Measurements from ENCODE around the gene LOXL3. TPM values are rescaled to one million over a fixed set of nuclear protein-coding genes. Genes with fewer than 3 reads are reported as not detected.

LOXL3 gene
- polyA plus RNA-seq, 1 donor (not counting 4 experiments of a cell fraction or from before 2014, with no cell fraction given): 0.21 TPM

- peaks cover 7% of the 10 kb centered on the region for H3K27me3 ChIP-seq (ENCODE audit: control insufficient read depth, extremely low read depth, insufficient read depth, low read length)
- dilution Hi-C loops (cut with MboI; ENCODE audit: extremely low pct_ligation_motif_present, low sequenced_read_pairs): no loop called here
- DNase-seq (ENCODE audit: low read depth, low spot score) (no peak), FAIRE-seq (peak; percentile 67)
- H3K27ac ChIP-seq (ENCODE audit: control insufficient read depth, insufficient read depth, low read length): no peak overlapping the region
- H3K9me3 ChIP-seq (ENCODE audit: control insufficient read depth, low read depth, low read length): no peaks in the 10 kb centered on the region
- H3K36me3 ChIP-seq (ENCODE audit: control insufficient read depth in 2 of 2, extremely low read depth in 1 of 2, insufficient read depth in 2 of 2, low read length in 2 of 2): no peaks in the 10 kb centered on the region
- H3K4me1 ChIP-seq (ENCODE audit: control insufficient read depth, extremely low read depth, insufficient read depth, low read length): peaks cover 4% of the 10 kb centered on the region
- H3K79me2 ChIP-seq (ENCODE audit: control insufficient read depth, insufficient read depth, low read length): no peaks in the 10 kb centered on the region
- peak; percentile 61 to 79 (median 68) for TF ChIP-seq CTCF (optimal IDR thresholded peaks at IDR 0.05 in 1 of 3, IDR thresholded peaks at IDR 0.05 in 1 of 3, conservative IDR thresholded peaks at IDR 0.05 in 1 of 3; ENCODE audit: extremely low read depth in 1 of 3, insufficient read depth in 2 of 3, low read length in 3 of 3)
- no peak for TF ChIP-seq EZH2 (IDR thresholded peaks at IDR 0.05; ENCODE audit: low read length)
- no peaks in the 10 kb centered on the region for H4K20me1 ChIP-seq (ENCODE audit: control insufficient read depth, extremely low read depth, insufficient read depth, low read length)
- H3K4me3 ChIP-seq (ENCODE audit: control insufficient read depth in 2 of 3, extremely low read depth in 1 of 3, insufficient read depth in 2 of 3, low read depth in 1 of 3, low read length in 3 of 3): no peak overlapping the region
- no peaks in the 10 kb centered on the region for H3K9me1 ChIP-seq (ENCODE audit: control insufficient read depth, extremely low read depth, insufficient read depth, low read length)
- no peak overlapping the region for H3K9ac ChIP-seq (ENCODE audit: control insufficient read depth, extremely low read depth, insufficient read depth, low read length)
- no peak overlapping the region for H3K4me2 ChIP-seq (ENCODE audit: control insufficient read depth, extremely low read depth, insufficient read depth, low read depth, low read length)
- H2AFZ ChIP-seq (ENCODE audit: control insufficient read depth, low read length): no peak overlapping the region
Measured at GRCh38 chr2:74587664-74588277, 34.0 kb upstream of the LOXL3 start.

- no peak overlapping the region for H3K9ac ChIP-seq (ENCODE audit: control insufficient read depth, extremely low read depth, insufficient read depth, low read length)
- H3K27me3 ChIP-seq (ENCODE audit: control insufficient read depth, extremely low read depth, insufficient read depth, low read length): peaks cover 4% of the 10 kb centered on the region
- no peak overlapping the region for H2AFZ ChIP-seq (ENCODE audit: control insufficient read depth, low read length)
- H3K4me3 ChIP-seq (ENCODE audit: control insufficient read depth in 2 of 3, extremely low read depth in 1 of 3, insufficient read depth in 2 of 3, low read depth in 1 of 3, low read length in 3 of 3): no peak overlapping the region
- FAIRE-seq (no peak), DNase-seq (ENCODE audit: low read depth, low spot score) (no peak)
- no peak overlapping the region for H3K27ac ChIP-seq (ENCODE audit: control insufficient read depth, insufficient read depth, low read length)
- no peaks in the 10 kb centered on the region for H3K79me2 ChIP-seq (ENCODE audit: control insufficient read depth, insufficient read depth, low read length)
- H3K36me3 ChIP-seq (ENCODE audit: control insufficient read depth in 2 of 2, extremely low read depth in 1 of 2, insufficient read depth in 2 of 2, low read length in 2 of 2): no peaks in the 10 kb centered on the region
- no peak overlapping the region for H3K4me2 ChIP-seq (ENCODE audit: control insufficient read depth, extremely low read depth, insufficient read depth, low read depth, low read length)
- H3K9me1 ChIP-seq (ENCODE audit: control insufficient read depth, extremely low read depth, insufficient read depth, low read length): no peaks in the 10 kb centered on the region
- dilution Hi-C loops (cut with MboI; ENCODE audit: extremely low pct_ligation_motif_present, low sequenced_read_pairs): no loop called here
- no peaks in the 10 kb centered on the region for H3K9me3 ChIP-seq (ENCODE audit: control insufficient read depth, low read depth, low read length)
- TF ChIP-seq EZH2 (IDR thresholded peaks at IDR 0.05; ENCODE audit: low read length) (no peak), CTCF (optimal IDR thresholded peaks at IDR 0.05 in 1 of 3, IDR thresholded peaks at IDR 0.05 in 1 of 3, conservative IDR thresholded peaks at IDR 0.05 in 1 of 3; ENCODE audit: extremely low read depth in 1 of 3, insufficient read depth in 2 of 3, low read length in 3 of 3) (no peak)
- H4K20me1 ChIP-seq (ENCODE audit: control insufficient read depth, extremely low read depth, insufficient read depth, low read length): no peaks in the 10 kb centered on the region
- peaks cover 4% of the 10 kb centered on the region for H3K4me1 ChIP-seq (ENCODE audit: control insufficient read depth, extremely low read depth, insufficient read depth, low read length)
Measured at GRCh38 chr2:74585406-74586185, 31.9 kb upstream of the LOXL3 start.

Data from keratinocyte (primary cell).